NK-92 (cell line): ENCODE measurements around the gene IL3.

ENCODE experiments used
- DNase-seq: peaks from one replicate; lab custom pipeline; 2025; ENCODE audit not compliant: unreplicated experiment; lab: John Stamatoyannopoulos, UW

IL3 gene, protein sequence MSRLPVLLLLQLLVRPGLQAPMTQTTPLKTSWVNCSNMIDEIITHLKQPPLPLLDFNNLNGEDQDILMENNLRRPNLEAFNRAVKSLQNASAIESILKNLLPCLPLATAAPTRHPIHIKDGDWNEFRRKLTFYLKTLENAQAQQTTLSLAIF

GRCh38 chr5:132060501-132061161, at the start of gene IL3:
IL3 (plus strand) TSS chr5:132060655; CDS start chr5:132060707, 52 bp downstream.
- no peak for DNase-seq

DNA sequence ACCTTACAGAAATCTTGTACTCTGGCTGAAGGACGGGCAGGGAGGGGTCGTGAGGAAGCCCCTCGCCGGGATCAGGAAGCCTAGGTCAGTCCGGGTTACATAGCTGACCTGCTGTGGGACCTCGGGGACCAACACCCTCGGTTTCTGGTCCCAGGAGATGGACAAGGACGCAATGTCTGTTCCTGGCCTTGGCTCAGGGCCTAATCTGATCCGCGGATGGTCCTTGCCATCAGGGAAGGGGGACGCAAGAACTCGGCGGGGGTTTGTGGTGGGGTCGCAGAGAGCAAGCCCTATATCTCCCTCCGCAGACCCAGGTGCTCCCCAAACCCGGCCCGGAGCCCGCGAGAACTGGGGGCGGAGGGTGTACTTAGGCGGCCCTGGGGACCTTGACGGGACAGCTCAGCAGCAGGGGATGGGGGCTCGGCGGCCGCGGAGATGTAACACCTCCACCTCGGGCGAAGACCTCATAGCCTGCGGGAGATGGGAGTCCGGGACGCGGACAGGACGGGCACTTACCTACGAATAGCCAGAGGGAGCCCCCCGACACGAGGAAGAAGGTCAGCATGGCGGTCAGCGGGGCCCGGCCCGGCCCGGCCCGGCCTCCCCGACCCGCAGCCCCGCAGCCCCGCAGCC, 49.4 kb upstream of the IL3 start:
- no peak for DNase-seq

DNA sequence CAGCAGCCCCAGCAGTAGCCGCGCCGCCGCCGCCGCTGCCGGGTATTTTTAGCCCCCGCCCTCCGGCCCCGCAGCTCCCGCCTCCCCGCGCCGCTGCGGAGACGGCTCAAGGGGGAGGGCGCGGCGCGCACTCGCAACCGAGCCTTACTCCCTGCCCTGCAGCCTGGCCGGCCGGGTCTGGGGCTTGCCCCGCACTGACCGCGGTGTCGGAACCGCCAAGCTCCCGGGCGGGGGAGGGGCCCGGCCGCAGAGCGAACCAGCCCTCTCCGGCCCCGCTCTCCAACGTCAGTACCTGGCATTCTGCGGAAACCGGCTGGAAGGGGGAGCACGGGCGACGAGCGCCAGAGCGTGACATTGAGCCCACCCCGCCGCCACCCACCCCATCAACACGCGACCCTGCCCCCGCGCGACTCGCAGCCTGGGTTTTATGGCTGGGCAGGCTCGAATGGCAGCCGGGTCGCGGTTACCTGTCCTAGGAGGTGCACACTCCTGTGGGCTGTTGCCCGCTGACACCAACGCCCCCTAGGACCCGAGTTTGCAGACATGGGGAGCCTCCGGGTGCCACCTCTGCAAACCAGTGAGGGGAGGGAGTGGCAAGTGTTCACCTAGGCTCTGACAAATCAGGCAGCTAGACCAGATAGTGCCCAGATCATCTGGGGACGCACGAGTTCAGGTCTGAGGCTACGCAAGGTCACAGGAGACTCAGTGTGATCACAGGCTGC, 48.7 kb upstream of the IL3 start, which contains the start of gene ACSL6:
Gene ACSL6, minus strand, starts transcription at position 37 of the 722 bp plus-strand sequence. CDS start 105 bp downstream, outside the sequence.
- DNase-seq, result no peak

GRCh38 chr5:132012371-132013005, 48.0 kb upstream of the IL3 start:
- no peak for DNase-seq

DNA sequence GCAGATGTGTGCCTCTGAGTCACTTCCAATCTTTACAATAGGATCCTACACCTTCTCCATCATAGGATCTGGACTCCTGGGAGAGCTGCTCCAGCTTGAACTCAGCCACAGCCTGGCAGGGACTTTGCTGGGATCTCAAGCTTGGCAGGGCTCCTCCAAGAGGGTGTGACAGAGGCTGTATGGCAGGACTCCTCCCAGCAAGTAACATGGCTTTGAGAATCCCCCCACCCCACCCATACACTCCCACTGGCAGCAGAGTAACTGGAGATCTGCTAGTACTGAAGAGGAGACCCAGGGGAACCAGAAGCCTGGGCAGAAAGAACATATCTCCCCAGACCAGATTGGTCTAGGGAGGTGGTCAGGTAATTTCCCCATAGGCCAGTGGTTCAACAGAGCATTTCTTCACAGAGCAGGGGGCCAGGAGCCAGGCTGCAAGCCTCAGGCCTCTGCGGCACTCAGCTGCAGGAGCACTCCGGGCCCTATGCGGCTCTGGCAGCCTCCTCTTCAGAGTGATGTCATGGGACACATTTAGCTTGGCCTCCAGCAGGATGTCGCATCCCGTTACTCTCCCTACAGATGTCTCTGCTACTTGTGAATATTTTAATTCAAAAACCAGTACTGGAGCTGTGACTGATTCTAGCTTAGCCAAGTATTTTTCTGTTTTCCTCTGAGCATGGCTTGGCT, 47.3 kb upstream of the IL3 start:
- DNase-seq, result no peak

- no peak for DNase-seq
These were observed 46.7 kb upstream of the IL3 start for GRCh38 chr5:132013711-132014110.

- no peak for DNase-seq
These were observed 43.7 kb upstream of the IL3 start for GRCh38 chr5:132016721-132017250.

- no peak for DNase-seq
These were observed 43.1 kb upstream of the IL3 start for GRCh38 chr5:132017316-132017715.

- no peak for DNase-seq
These were observed 42.5 kb upstream of the IL3 start for GRCh38 chr5:132017738-132018625.

DNA sequence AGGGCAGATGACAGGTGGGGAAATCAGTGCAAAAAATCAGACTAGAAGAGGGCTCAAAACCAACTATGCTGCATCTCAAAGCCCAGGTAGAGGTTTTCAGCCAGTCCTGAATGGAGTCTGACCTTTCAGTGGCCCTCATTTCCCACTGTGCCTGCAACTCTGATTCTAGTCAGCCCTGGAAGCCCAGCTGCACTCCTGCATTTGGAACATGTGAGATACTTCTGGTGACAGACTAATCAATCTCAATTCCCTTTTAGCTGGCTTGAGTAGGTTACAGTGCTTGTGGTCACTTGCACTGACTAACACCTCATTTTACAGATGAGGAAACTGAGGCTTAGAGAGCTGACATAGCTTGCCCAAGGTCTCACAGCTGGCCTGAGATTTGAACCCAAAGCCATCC, 41.1 kb upstream of the IL3 start:
- no peak for DNase-seq

DNA sequence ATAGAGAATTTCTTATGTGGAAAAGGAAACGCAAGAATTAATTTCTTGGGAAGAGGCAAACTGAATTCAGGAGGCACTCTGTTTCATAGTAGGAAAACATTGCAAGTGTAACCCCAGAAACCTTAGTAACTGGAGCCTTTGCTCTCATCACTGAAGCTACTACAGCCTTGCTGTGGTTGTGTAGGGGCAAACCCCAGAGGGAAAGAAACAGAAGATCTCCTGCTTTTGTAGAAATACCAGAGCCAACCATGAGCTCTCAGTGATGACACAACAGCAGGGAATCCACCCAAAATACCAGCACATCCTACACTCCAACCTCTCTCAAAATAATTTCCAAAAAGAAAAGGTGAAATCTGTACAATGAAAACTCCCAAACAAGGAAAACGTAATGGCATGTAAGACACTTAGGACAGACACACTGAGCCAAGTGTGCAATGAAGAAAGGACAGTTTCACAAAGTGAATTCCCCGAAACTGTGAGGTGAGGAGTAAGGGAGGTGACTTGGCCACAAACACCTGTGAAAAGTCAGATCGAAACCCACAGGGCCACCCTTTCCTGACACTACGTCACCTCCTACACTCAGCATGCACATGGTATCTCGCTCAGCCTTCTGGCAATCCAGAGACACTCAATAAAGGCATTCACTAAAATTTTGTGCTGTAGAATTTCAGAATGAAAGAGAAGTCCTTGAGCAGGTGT, 40.4 kb upstream of the IL3 start:
- DNase-seq, result no peak

- no peak for DNase-seq
These were observed 39.7 kb upstream of the IL3 start for GRCh38 chr5:132020568-132021339.

- no peak for DNase-seq
These were observed 38.8 kb upstream of the IL3 start for GRCh38 chr5:132021654-132022053.

DNA sequence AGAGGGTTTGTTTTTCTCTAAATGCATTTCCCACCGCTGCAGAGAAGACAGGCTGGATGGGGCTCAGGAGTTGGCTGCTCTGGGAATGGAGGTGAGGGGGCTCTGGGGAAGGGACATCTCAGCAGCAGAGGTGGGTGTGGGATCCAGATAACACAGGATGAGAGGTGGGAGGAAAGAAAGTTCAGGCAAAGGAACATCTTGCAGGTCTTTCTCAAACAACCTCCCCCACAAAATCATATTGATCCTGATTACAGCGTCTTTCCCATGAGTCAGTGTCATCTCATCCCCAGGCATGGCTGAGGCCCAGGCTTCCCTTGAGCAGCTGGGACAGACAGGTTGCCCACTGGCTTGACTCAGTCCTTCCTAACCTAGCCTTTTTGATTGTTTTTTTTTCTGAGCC, 37.7 kb upstream of the IL3 start:
- DNase-seq, result no peak

GRCh38 chr5:132023258-132024116, 37.0 kb upstream of the IL3 start:
- DNase-seq, result no peak

GRCh38 chr5:132024117-132024435, 36.4 kb upstream of the IL3 start:
- no peak for DNase-seq

DNA sequence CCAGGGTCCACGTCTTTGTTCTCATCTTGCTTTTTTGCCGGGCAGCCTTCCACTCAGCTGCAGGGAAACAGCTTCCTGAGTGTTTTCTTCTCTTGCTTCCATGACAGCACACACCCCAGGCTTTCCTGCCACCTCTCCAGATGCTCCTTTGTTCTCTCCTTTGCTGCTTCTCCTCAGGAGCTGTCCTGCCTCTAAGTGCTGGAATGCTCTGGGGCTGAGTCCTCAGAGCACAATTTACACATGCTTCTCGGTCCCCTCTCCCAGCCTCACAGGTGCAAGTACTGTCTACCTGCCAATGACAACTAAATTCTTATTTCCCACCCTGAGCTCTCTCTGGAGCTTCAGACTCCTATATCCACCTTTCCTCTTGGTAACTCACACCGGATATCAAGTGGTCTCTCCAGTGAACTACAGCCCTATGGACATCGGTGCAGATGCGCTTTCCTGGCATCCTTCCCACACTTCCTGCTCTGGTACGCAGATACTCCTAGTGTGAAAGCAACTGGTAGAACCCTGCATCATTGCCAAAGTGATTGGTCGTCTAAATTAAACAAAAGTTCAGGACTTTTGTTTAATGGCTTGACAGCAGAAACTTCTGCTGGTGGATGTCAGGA, 35.6 kb upstream of the IL3 start:
- DNase-seq, result no peak
